ENCODE data around the gene MUC4.
"Not testable (repeated sequence)": the region's sequence is repeated elsewhere in the genome, so short reads cannot be mapped to it uniquely, and the experiment has no call there.

Gene MUC4

DNA sequence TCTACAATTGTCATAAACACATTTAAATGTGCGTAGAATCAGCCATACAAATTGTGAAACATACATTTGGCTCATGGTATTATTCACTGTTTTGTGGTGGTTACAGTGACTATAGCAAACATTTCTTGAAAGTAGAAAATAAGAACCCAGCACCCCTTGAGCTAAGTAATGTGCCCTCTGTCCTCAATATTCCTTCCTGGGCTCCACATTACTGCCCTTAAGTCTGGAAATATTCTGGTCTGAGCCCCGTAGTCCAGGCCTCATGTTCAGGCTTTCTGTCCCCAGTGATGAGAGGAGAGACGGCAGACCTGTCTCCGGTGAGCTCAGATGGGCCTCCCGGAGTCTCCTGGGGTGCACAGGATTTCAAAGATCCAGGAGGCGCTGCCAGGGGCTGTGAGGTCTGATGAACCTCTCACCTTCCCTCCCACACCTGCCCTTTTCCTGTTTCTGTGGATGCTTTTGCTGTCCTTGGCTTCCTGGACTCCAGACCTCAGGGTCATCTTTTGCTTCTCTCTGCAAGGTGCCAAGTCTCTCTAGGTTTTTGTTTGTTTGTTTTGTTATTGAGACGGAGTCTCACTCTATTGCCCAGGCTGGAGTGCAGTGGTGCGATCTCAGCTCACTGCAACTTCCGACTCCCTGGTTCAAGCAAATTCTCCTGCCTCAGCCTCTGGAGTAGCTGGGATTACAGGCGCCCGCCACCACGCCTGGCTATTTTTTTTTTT is 99.8 kb downstream of the MUC4 start:
- in situ Hi-C loops (cut with MboI; ENCODE audit: low pct_unique_long_range_greater_than_20kb, low sequenced_read_pairs): loop anchor here (25.0 kb wide), 1 partner anchor 500 kb away; the partner anchor contains the start of genes SLC51A and ZDHHC19

DNA sequence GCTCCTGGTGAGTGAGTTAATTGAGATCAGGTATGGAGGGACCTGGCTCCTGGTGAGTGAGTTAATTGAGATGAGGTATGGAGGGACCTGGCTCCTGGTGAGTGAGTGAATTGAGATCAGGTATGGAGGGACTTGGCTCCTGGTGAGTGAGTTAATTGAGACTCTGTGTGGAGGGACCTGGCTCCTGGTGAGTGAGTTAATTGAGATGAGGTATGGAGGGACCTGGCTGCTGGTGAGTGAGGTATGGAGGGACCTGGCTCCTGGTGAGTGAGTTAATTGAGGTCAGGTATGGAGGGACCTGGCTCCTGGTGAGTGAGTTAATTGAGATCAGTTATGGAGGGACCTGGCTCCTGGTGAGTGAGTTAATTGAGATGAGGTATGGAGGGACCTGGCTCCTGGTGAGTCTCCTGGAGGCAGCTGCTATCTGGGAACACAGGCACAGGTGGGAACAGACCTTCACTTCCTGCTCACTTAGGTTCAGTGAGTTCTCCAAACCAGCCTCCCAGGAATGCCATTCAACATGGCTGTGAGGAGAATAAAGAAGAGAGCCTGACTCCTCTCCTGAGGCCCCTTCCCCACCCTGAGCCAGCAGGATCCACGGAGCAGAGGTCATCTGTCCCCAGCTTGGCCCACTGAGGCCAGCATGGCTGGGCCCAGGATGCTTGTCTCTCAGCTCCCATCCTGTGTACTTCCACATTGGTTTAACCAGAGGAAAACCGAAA is 100.5 kb downstream of the MUC4 start:
- in situ Hi-C loops (cut with MboI; ENCODE audit: low pct_unique_long_range_greater_than_20kb, low sequenced_read_pairs): loop anchor here (25.0 kb wide), 1 partner anchor 501 kb away; the partner anchor contains the start of genes SLC51A and ZDHHC19
- DNase-seq: not testable (repeated sequence)

More for the DNA sequence above, 99.8 kb downstream of the MUC4 start:
- no peak for DNase-seq

DNA sequence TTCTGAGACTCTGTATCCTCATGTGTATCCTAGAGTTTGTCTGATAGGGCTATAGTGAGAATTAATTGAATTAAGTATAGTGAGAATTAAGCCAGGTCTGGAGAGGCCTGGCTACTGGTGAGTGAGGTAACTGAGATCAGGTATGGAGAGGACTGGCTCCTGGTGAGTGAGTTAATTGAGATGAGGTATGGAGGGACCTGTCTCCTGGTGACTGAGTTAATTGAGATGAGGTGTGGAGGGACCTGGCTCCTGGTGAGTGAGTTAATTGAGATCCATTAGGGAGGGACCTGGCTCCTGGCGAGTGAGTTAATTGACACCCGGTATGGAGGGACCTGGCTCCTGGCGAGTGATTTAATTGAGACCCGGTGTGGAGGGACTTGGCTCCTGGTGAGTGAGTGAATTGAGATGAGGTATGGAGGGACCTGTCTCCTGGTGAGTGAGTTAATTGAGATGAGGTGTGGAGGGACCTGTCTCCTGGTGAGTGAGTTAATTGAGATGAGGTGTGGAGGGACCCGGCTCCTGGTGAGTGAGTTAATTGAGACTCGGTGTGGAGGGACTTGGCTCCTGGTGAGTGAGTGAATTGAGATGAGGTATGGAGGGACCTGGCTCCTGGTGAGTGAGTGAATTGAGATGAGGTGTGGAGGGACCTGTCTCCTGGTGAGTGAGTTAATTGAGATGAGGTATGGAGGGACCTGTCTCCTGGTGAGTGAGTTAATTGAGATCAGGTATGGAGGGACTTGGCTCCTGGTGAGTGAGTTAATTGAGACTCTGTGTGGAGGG is 101.4 kb downstream of the MUC4 start:
- in situ Hi-C loops (cut with MboI; ENCODE audit: low pct_unique_long_range_greater_than_20kb, low sequenced_read_pairs): loop anchor here (25.0 kb wide), 1 partner anchor 502 kb away; the partner anchor contains the start of genes SLC51A and ZDHHC19
- DNase-seq: not testable (repeated sequence)

DNA sequence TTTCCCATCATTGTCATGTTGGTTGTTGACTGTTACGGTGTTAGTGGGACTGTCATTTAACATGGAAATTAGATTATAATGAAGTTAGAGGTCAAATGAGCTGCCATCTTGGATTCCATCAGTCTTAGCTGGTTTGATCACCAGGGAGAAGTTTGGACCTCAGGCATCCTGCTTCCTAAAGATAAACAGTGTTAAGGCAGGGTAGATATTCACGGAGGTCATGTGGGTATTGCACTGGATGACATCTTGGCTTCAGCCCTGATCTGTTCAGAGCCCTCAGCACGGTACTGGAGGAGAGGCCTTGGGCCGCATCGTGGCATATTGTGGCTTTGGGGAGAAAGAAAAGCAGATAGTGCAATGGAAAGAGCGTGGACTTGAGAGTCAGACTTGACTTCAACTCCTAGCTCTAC is 102.0 kb downstream of the MUC4 start:
- DNase-seq: no peak
- in situ Hi-C loops (cut with MboI; ENCODE audit: low pct_unique_long_range_greater_than_20kb, low sequenced_read_pairs): loop anchor here (25.0 kb wide), 1 partner anchor 503 kb away; the partner anchor contains the start of genes SLC51A and ZDHHC19

DNA sequence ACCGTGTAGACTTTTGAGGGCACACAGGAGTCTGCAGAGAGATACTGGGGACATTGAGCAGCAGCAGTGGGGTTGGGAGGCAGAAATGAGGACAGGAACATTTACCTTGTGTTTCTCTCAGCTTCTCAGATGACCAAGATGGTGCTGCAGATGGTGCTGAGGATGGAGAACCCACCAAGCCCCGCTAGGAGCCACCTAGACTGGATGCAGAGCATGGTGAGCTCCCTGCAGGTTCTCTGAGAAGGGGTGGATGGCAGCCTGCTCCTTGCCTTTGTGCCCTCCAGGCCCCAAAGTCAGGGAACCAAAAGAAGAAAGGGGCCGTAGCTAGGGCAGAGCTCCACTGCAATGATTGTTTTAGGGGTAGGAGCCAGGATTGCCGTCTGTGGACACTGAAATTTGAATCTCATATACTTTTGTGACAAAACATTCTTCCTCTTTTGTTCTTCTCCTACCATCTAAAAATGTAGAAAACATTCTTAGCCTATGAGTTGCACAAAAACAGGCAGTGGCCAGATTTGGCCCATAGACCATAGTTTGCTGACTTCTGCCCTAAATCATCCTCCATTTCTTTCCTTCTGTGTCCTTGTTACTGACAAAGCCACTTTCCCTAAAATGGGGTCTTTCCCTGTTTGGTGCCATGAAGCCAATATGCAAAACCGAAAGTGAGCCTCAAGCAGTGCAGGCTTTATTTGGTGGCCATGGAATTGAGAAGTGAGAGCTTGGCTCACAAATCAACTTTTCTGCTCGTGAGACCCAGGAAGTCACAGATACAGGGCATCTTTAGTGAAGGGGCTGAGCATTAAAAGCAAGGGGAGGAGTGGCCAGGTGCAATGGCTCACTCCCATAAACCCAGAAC is 102.9 kb downstream of the MUC4 start:
- DNase-seq: no peak
- in situ Hi-C loops (cut with MboI; ENCODE audit: low pct_unique_long_range_greater_than_20kb, low sequenced_read_pairs): loop anchor here (25.0 kb wide), 1 partner anchor 503 kb away; the partner anchor contains the start of genes SLC51A and ZDHHC19

DNA sequence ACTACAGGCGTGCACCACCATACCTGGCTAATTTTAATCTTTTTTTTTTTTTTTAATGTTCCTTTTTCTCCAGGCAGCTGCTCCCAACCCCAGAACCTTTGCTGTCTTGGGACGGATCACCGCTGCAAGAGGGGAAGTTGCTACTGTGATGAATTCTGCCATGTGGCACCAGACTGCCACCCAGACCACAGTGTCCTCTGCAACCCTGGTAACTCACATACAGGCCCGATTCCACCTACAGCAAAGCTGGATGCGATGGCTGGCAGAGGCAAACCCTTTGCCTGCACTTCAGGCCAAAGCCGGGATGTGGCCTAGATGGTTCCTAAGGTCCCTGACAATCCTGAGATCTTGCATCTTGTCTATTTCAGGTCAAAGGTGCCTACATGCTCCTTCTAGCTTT is 103.7 kb downstream of the MUC4 start:
- no peak for DNase-seq
- in situ Hi-C loops (cut with MboI; ENCODE audit: low pct_unique_long_range_greater_than_20kb, low sequenced_read_pairs): loop anchor here (25.0 kb wide), 1 partner anchor 504 kb away; the partner anchor contains the start of genes SLC51A and ZDHHC19

DNA sequence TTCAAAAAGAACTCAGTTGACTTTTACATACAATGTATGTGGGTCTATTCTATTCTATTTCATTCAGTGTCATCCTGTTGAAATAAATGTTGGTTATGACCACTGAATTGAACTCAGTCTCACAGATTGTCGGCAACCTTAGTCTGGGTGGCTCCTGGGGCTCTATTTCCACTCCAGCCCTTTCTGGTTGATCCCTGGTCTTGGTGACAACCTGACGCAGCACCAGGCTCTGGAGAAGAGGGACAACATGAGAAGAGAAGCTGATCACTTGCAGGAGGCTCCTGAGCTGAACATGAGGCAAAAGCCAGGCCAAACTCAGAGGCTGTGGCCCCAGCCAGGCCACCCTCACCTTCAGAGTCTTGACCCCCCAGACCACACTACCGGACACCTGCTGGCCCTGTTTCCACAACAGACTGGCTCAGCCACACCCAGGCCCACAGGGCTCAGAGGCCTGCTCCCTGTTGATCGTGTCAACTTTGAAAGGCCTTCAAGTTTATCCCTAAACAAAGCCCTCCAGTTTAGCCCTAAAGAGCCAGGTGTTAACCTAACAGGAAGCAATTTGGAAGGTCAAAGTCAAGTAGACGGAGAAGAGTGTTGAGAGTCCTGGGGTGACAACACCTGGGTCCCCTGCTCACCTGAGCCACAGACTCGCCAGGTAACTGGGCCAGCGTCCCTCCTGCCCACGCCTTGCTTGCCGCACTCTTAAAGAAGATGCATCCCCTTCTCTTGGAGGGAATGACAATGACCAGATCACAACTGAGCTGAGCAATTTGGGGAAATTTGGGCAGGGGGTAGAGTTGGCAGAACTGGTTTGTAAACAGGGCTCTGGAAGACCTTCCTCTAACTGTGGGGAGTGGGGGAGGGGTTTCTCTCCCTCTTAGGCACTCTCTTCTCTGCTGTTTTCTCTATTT is 106.4 kb downstream of the MUC4 start:
- DNase-seq: no peak
- in situ Hi-C loops (cut with MboI; ENCODE audit: low pct_unique_long_range_greater_than_20kb, low sequenced_read_pairs): loop anchor here (25.0 kb wide), 1 partner anchor 507 kb away; the partner anchor contains the start of genes SLC51A and ZDHHC19

DNA sequence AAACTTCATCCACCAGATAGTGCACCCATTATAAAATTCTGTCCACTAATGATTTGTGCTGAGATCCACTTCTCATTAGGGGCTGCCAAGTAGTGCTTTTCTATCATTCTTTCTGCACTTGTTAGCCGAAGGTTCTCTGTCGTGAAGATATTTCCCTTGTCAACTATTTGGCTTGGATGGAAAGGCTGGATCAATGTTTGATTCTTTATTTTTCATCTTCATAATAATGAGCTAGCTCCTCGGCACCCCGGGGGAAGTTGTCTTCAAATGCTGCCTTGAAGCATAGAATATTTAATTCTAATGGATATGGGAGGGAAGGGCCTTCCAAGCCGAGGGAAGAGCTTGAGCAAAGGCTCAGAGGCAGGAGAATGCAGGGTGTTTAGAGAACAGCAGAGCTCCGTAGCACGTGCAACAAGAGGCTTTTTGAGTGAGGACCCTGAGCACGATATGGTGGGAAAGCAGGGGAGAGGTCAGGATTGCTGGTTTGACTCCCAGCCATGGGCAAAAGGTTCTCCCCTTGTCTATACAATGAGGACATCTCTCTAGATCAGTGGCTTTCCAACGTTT is 107.2 kb downstream of the MUC4 start:
- no peak for DNase-seq
- in situ Hi-C loops (cut with MboI; ENCODE audit: low pct_unique_long_range_greater_than_20kb, low sequenced_read_pairs): loop anchor here (25.0 kb wide), 1 partner anchor 508 kb away; the partner anchor contains the start of genes SLC51A and ZDHHC19

DNA sequence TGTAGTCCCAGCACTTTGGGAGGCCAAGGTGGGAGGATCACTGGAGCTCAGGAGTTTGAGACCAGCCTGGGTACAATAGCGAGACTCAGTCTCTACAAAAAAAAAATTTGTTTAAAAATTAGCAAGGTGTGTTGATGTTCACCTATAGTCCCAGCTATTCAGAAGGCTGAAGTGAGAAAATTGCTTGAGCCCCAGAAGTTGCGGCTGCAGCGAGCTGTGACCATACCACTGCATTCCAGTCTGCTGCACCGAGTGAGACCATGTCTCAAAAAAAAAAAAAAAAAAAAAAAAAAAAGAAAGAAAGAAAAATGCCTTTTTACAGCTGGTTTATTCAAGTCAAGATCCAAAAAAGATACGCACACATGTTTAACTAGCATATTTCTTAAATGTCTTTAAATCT is 108.0 kb downstream of the MUC4 start:
- in situ Hi-C loops (cut with MboI; ENCODE audit: low pct_unique_long_range_greater_than_20kb, low sequenced_read_pairs): loop anchor here (25.0 kb wide), 1 partner anchor 509 kb away; the partner anchor contains the start of genes SLC51A and ZDHHC19
- DNase-seq: no peak

DNA sequence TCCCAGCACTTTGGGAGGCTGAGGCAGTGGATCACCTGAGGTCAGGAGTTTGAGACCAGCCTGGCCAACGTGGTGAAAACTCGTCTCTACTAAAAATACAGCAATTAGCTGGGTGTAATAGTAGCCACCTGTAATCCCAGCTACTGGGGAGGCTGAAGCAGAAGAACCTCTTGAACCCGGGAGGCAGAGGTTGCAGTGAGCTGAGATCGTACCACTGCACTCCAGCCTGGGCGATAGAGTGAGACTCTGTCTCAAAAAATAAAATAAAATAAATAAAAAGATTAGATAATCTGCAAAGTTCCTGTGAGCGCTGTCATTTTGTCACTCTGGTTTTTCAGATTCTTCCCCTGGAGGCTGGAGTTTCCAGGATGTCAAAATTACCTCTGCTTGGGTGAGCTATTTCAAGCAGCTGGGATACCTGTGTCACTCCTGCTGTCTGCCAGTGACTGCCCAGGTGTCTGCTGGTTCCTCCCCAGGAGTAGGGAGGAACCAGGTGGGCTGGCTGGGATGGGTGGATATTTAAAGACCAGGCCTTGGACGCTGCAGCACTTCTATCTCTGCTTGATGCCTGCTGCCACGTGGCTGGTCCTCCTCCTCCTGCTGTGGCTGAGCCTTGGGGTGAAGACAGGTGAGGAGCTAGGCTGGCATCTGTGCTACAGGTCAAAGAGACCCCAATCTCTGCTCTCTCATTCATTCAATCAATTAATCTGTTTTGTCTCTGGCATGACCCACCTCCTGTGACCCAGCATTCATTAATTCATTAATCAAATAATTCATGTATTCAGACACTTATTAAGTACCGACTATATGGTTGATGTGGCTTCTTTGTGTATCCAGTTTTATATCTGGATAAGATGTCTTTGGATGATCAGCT is 110.5 kb downstream of the MUC4 start:
- in situ Hi-C loops (cut with MboI; ENCODE audit: low pct_unique_long_range_greater_than_20kb, low sequenced_read_pairs): loop anchor here (25.0 kb wide), 1 partner anchor 511 kb away; the partner anchor contains the start of genes SLC51A and ZDHHC19
- no peak for DNase-seq

DNA sequence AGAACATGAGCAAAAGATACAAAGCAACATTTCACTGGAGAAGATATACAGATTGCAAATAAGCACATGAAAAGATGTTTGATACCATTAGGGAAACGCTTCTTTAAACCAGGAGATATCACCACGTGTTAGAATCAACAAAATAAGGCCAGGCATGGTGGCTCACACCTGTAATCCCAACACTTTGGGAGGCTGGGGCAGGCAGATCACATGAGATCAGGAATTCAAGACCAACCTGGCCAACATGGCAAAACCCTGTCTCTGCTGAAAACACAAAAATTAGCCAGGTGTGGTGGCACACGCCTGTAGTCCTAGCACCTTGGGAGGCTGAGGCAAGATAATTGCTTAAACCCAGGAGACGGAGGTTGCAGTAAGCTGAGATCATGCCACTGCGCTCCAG is 111.4 kb downstream of the MUC4 start:
- no peak for DNase-seq
- in situ Hi-C loops (cut with MboI; ENCODE audit: low pct_unique_long_range_greater_than_20kb, low sequenced_read_pairs): loop anchor here (25.0 kb wide), 1 partner anchor 512 kb away; the partner anchor contains the start of genes SLC51A and ZDHHC19

DNA sequence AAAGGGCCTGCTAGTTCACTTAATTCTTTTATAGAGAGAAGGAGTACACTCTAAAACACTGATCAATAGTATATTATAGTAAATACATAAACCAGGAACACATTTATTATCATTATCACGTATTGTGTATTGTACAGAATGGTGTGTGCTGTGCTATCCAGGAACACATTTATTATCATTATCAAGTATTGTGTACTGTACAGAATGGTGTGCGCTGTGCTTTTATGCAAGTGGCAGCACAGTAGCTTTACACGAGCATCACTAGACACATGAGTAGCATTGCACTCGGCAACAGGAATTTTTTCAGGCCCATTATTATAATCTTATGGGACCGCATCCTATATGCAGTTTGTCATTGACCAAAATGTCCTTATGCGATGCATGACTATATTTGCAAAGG is 111.9 kb downstream of the MUC4 start:
- in situ Hi-C loops (cut with MboI; ENCODE audit: low pct_unique_long_range_greater_than_20kb, low sequenced_read_pairs): loop anchor here (25.0 kb wide), 1 partner anchor 512 kb away; the partner anchor contains the start of genes SLC51A and ZDHHC19
- DNase-seq: no peak

DNA sequence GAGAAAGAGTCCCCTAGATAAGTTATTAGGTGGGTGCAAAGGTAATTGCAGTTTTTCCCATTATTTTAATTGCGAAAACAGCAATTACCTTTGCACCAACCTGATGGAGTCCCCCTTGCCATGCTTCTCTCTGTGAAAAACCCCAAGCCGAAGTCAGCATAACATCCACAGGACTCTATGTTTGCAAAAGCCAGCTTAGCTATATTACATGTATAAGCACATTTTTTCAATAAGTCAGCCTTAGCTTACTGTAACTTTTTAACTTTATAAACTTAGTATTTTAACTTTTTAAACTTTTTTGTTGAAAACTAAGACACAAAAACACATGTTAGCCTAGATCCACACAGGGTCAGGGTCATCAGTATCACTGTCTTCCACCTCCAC is 112.3 kb downstream of the MUC4 start:
- in situ Hi-C loops (cut with MboI; ENCODE audit: low pct_unique_long_range_greater_than_20kb, low sequenced_read_pairs): no loop called here
- no peak for DNase-seq

DNA sequence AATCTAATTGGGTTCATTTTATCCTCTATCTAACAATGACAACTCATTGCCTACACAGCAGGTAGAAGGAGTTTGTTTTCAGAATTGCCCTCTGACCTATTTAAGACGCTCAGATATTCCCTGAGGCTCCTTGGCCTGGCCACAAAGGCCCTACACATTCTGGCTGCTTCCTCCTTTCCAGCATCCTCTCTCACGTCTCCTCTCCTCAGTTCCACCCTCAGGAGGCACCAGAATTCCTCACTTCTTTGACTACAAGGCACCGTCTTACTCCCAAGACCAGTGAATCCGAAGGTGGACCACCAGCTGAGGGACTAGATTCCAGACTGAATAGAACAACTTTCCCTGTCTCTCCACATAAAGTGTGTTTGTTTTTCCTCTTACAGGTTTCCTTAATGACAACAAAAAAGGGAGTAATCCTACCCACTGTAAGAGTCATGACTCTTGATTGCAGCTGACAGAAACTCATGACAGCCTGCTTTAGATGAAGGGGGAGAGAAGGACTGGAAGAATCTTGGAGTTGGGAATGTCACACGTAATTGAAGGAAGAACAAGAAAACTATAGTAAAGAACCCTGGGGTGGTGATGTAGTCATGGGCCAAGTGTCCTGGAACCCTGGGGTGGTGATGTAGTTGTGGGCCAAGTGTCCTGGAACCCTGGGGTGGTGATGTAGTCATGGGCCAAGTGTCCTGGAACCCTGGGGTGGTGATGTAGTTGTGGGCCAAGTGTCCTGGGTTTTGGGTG is 112.9 kb downstream of the MUC4 start:
- in situ Hi-C loops (cut with MboI; ENCODE audit: low pct_unique_long_range_greater_than_20kb, low sequenced_read_pairs): no loop called here
- DNase-seq: no peak

DNA sequence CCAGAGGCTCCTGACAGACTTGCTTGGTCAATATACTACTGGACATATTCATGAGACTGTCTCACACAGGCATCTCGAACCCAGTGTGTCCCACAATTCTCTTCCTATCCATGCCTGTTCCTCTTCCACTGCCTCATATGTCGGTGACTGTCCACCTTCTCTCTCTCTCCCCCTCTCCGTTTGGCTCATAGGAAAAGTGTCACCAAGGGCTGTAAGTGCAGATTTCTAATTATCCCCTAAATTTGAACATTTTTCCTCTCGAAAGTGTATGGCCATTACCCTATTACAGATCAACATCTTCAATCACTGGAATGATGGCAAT is 113.4 kb downstream of the MUC4 start:
- no peak for DNase-seq
- in situ Hi-C loops (cut with MboI; ENCODE audit: low pct_unique_long_range_greater_than_20kb, low sequenced_read_pairs): no loop called here

All from KBM-7 (cell line).